CD4-positive, CD25-positive, alpha-beta regulatory T cell (primary cell): ENCODE measurements around the gene KLHDC8A. TPM values are rescaled to one million over a fixed set of nuclear protein-coding genes. Genes with fewer than 3 reads are reported as not detected.
A peak's percentile ranks its signal among the peaks of the same experiment; 100 is the strongest.

Experiments used
- ATAC-seq, 2 donors: fragments of 150-1000 bp; cut with Tn5 transposase; one replicate each; pipeline ENCODE4 v1.10.0; 2021; ENCODE audit warnings: low read depth in 2 of 2, moderate number of reproducible peaks in 2 of 2, moderate library complexity in 1 of 2
- DNase-seq, 3 donors: peaks; one replicate each; pipeline versions ENCODE4 v3.0.0 to v3.0.0-alpha.2; 2012 to 2022; ENCODE audit warnings: mixed read lengths in 1 of 3
- H3K27ac ChIP-seq: one replicate; pipeline ENCODE4 v1.7.0; 2013; ENCODE audit warnings: mild to moderate bottlenecking, low read length; ENCODE audit not compliant: insufficient read depth, poor library complexity, severe bottlenecking
- H3K27me3 ChIP-seq: one replicate; pipeline ENCODE4 v1.7.0; 2013; ENCODE audit warnings: low read length; ENCODE audit not compliant: control insufficient read depth, insufficient read depth
- H3K36me3 ChIP-seq: one replicate; pipeline ENCODE4 v1.7.0; 2013; ENCODE audit warnings: mild to moderate bottlenecking, low read length, moderate library complexity; ENCODE audit not compliant: control insufficient read depth, insufficient read depth
- H3K4me1 ChIP-seq: 2 replicates; pipeline ENCODE4 v1.7.0; 2013; ENCODE audit warnings: mild to moderate bottlenecking, low read length; ENCODE audit not compliant: insufficient read depth, control insufficient read depth, poor library complexity, severe bottlenecking
- H3K4me3 ChIP-seq: one replicate; pipeline ENCODE4 v1.7.0; 2013; ENCODE audit warnings: low read depth, mild to moderate bottlenecking, low read length, moderate library complexity
- H3K9me3 ChIP-seq, 2 experiments: 1 replicate in 1 of 2; 2 replicates in 1 of 2; pipeline ENCODE4 v1.7.0; 2013; ENCODE audit warnings: low read length in 2 of 2, mild to moderate bottlenecking in 1 of 2, moderate library complexity in 1 of 2; ENCODE audit not compliant: control insufficient read depth in 2 of 2
- H3K27ac Mint-ChIP-seq, 3 donors: one replicate each; pipeline ENCODE4 v1.8.0; 2020 to 2022; ENCODE audit warnings: mild to moderate bottlenecking in 3 of 3, mixed read lengths in 3 of 3, moderate library complexity in 2 of 3
- H3K27me3 Mint-ChIP-seq: one replicate; pipeline ENCODE4 v1.8.0; 2022; ENCODE audit warnings: mild to moderate bottlenecking, mixed read lengths
- H3K36me3 Mint-ChIP-seq: one replicate; pipeline ENCODE4 v1.8.0; 2020; ENCODE audit warnings: mixed read lengths
- H3K4me1 Mint-ChIP-seq, 4 donors: one replicate each; pipeline ENCODE4 v1.8.0; 2020 to 2022; ENCODE audit warnings: mixed read lengths in 4 of 4, mild to moderate bottlenecking in 1 of 4
- H3K4me3 Mint-ChIP-seq, 4 donors: one replicate each; pipeline ENCODE4 v1.8.0; 2020 to 2022; ENCODE audit warnings: mild to moderate bottlenecking in 4 of 4, mixed read lengths in 4 of 4, moderate library complexity in 3 of 4
- H3K9me3 Mint-ChIP-seq, 7 donors: one replicate each; pipeline ENCODE4 v1.8.0; 2020 to 2022; ENCODE audit warnings: mixed read lengths in 7 of 7, mild to moderate bottlenecking in 3 of 7, moderate library complexity in 2 of 7
- polyA plus RNA-seq, 4 donors: library from polyadenylated mRNA; unstranded; fragments of 300-500 nt; fragmentation: Illumina TruSeq; gene quantifications; one replicate each; pipeline ENCODE4 v1.2.3, GENCODE V29; 2021
- total RNA-seq: library from RNA; stranded (reverse); gene quantifications from one replicate; pipeline ENCODE4 v1.2.3, GENCODE V29; 2022

Gene KLHDC8A
- total and polyA plus RNA-seq, 5 donors from 2014 or later: 0.06 TPM; not detected in 4

DNA sequence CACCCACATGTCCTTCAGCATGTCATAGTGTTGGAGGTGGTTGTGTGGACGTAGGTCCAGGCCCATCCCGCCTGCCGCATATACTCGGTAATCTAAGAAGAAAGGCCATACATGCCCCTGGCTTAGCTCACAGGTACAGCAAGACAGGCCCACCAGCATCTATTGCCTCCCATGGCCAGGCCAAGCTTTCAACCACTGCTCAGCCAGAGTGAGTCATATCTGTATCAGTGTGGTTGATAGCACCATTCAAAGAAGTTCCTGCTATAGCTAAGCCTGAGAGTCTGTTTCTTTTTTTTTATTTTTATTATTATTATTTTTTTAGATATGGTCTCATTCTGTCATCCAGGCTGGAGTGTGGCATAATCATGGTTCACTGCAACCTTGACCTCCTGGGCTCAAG, 17.0 kb downstream of the KLHDC8A start:
- Histone ChIP-seq H3K4me3 (no peak overlapping the region), H3K9me3 (no peaks in the 10 kb centered on the region), H3K36me3 (no peaks in the 10 kb centered on the region), H3K4me1 (peaks cover 15% of the 10 kb centered on the region), H3K27ac (no peak overlapping the region), H3K27me3 (peaks cover 11% of the 10 kb centered on the region)
- no peaks in the 10 kb centered on the region for H3K36me3 Mint-ChIP-seq
- peaks cover 0 to 1% (median 0%) of the 10 kb centered on the region in 7 donors for H3K9me3 Mint-ChIP-seq
- H3K4me1 Mint-ChIP-seq: peaks cover 0 to 13% (median 3%) of the 10 kb centered on the region in 4 donors
- peak; percentile 25 to 32 for ATAC-seq
- H3K27ac Mint-ChIP-seq: no peak overlapping the region
- peak in 1 of 3 donors; percentile 51 for DNase-seq
- peaks cover 44% of the 10 kb centered on the region for H3K27me3 Mint-ChIP-seq
- H3K4me3 Mint-ChIP-seq: no peak overlapping the region

DNA sequence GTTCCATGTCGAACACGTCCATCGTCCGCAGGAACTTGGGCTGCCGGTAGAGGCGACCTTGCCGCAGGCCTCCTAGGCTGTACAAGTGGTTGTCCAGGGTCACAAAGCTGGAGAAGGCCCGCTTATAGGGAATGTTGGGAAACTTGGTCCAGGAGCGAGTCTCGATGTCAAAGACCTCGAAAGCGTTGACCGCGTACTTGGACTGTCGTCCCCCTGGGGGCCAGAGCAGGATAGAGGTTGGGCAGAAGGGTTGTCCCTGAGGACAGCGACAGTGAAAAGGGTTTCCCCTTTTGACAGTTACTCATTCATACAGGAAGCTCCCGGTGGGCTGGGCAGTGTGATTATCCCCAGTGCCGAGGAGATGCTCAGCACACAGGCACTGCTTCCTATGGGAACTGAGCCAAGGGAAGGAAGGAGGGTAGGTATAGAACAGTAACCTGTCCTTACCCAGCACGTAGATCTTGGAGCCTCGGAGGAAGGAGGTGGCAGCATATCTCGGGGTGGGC, 17.5 kb downstream of the KLHDC8A start:
- peaks cover 40% of the 10 kb centered on the region for H3K27me3 Mint-ChIP-seq

DNA sequence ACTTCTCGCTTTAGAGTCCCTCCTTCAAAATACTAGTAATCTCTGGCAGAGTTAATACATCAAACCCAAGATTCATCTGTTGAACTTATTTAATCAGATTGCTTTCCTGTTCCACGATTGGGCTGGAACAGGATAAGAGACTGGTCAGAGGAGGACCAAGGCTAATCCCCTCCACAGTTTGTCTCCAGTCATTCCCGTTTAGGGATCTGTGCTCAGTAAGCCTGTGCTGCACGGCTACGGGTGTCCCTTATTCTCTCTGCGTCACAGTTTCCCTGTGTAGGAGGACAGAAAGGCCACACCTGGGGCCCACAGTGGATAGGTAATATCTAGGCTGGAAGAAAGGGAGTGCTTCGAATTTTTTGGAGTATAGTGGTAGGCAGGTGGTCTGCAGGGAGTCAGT, 18.7 kb downstream of the KLHDC8A start:
- DNase-seq (no peak), ATAC-seq (no peak)
- Histone ChIP-seq H3K36me3 (no peaks in the 10 kb centered on the region), H3K4me1 (no peaks in the 10 kb centered on the region), H3K27ac (no peak overlapping the region), H3K4me3 (no peak overlapping the region), H3K9me3 (no peaks in the 10 kb centered on the region), H3K27me3 (peaks cover 7% of the 10 kb centered on the region)
- Mint-ChIP-seq H3K27ac (no peak overlapping the region), H3K36me3 (no peaks in the 10 kb centered on the region), H3K4me1 (peaks cover 0 to 7% (median 0%) of the 10 kb centered on the region in 4 donors), H3K4me3 (no peak overlapping the region), H3K9me3 (no peaks in the 10 kb centered on the region), H3K27me3 (peaks cover 42% of the 10 kb centered on the region)

More for the DNA sequence above, 17.5 kb downstream of the KLHDC8A start:
- Mint-ChIP-seq H3K9me3 (no peaks in the 10 kb centered on the region), H3K27ac (no peak overlapping the region), H3K4me3 (no peak overlapping the region), H3K36me3 (no peaks in the 10 kb centered on the region), H3K4me1 (peaks cover 0 to 9% (median under 1%) of the 10 kb centered on the region in 4 donors)
- H3K4me1 ChIP-seq: peaks cover 11% of the 10 kb centered on the region
- no peak overlapping the region for H3K4me3 ChIP-seq
- DNase-seq: no peak
- H3K27me3 ChIP-seq: peaks cover 7% of the 10 kb centered on the region
- no peaks in the 10 kb centered on the region for H3K36me3 ChIP-seq
- no peak overlapping the region for H3K27ac ChIP-seq
- no peaks in the 10 kb centered on the region for H3K9me3 ChIP-seq
- ATAC-seq: no peak

DNA sequence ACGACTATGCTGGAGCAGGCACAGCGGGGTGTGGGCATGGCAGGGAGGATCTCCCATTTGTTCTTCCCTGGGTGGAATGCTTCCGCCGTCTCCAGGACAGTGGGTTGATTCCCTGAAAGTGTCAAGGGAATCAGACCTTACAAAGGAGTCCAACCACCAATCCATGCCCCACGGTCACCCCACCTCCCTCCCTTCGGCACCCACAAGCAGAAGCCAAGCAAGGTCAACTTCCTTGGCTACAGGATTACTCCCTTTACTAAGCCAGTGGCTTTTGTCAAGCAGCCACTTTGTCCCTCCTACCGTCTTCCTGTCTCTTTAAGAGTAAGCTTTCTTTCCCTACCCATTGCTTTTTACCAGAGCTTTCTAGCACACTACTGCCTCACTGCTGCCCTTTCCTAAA, 19.2 kb downstream of the KLHDC8A start:
- Mint-ChIP-seq H3K27me3 (peaks cover 37% of the 10 kb centered on the region), H3K9me3 (no peaks in the 10 kb centered on the region), H3K4me3 (no peak overlapping the region), H3K27ac (peak overlapping the region in 1 of 3 donors; percentile 7), H3K4me1 (peaks cover 0 to 3% (median 0%) of the 10 kb centered on the region in 4 donors), H3K36me3 (no peaks in the 10 kb centered on the region)
- DNase-seq: no peak
- Histone ChIP-seq H3K27ac (no peak overlapping the region), H3K9me3 (no peaks in the 10 kb centered on the region), H3K36me3 (no peaks in the 10 kb centered on the region), H3K4me1 (no peaks in the 10 kb centered on the region), H3K27me3 (peaks cover 3% of the 10 kb centered on the region), H3K4me3 (no peak overlapping the region)
- no peak for ATAC-seq

GRCh38 chr1:205335692-205336091, 21.0 kb downstream of the KLHDC8A start:
- peak; percentile 82 for ATAC-seq
- no peaks in the 10 kb centered on the region for H3K36me3 ChIP-seq
- H3K4me3 ChIP-seq: no peak overlapping the region
- Mint-ChIP-seq H3K9me3 (no peaks in the 10 kb centered on the region), H3K4me3 (no peak overlapping the region), H3K27ac (no peak overlapping the region), H3K27me3 (peaks cover 22% of the 10 kb centered on the region), H3K36me3 (no peaks in the 10 kb centered on the region), H3K4me1 (peaks cover 0 to 2% (median 0%) of the 10 kb centered on the region in 4 donors)
- peak; percentile 59 to 81 (median 71) for DNase-seq
- no peak overlapping the region for H3K27ac ChIP-seq
- H3K27me3 ChIP-seq: peaks cover 2% of the 10 kb centered on the region
- no peaks in the 10 kb centered on the region for H3K4me1 ChIP-seq
- no peaks in the 10 kb centered on the region for H3K9me3 ChIP-seq

DNA sequence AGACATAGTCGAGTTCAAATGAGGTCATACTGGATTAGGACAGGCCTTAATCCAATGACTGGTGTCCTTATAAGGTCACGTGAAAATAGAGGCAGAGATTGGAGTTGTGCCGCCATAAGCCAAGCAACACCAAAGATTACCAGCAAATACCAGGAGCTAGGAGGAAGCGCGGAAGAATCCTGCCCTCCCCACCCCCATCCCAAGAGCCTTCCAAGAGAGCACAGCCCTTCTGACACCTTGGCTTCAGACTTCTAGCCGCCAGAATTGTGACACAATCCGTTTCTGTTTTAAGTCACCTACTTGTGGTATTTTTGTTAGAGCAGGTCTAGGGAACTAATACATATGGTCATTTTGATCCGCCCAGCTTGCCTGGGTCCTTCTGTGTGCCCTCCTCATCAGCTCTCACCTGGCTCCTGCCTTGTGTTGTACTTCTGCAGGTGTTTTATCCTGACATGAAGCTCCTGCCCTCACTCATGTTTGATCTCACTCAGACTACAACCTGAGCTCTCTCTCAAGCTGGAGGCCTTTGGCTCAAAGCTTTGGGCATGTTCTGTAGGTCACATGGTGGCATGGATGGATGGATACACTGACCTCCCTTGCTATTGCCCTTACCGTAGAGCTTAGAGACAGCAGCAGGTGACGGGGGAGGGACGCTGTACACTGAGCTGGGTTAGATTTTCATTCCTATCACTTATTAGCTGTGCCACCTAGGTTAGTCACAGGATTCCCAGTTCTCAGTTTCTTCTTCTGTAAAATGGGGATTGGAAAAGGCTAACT, 24.5 kb downstream of the KLHDC8A start:
- Mint-ChIP-seq H3K4me1 (peaks cover 0 to 2% (median 1%) of the 10 kb centered on the region in 4 donors), H3K36me3 (peaks cover 3% of the 10 kb centered on the region), H3K27ac (no peak overlapping the region), H3K4me3 (no peak overlapping the region), H3K9me3 (no peaks in the 10 kb centered on the region), H3K27me3 (peaks cover 17% of the 10 kb centered on the region)
- no peaks in the 10 kb centered on the region for H3K27me3 ChIP-seq
- no peak for DNase-seq
- H3K27ac ChIP-seq: no peak overlapping the region
- H3K4me1 ChIP-seq: no peaks in the 10 kb centered on the region
- H3K4me3 ChIP-seq: no peak overlapping the region
- H3K9me3 ChIP-seq: no peaks in the 10 kb centered on the region
- H3K36me3 ChIP-seq: no peaks in the 10 kb centered on the region
- no peak for ATAC-seq

DNA sequence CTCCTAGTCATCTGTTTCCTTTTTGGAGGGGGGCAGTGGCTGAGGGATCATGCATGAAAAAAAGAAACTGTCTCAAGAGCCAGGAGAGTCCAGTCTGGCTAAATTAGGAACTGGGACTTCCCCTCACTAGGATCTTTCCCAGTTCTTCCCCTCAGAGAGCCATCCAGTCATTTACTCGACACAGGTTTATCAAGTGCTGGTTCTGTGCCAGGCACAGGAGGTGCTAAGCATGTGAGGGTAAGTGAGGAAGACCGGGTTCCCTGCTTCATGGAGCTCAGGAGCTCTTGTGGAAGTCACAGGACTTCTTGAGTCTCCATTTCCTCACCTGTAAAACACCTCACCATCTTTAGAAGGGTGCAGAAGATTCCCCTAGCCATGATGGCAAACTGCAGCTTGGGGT, 26.6 kb downstream of the KLHDC8A start:
- Histone ChIP-seq H3K36me3 (no peaks in the 10 kb centered on the region), H3K9me3 (no peaks in the 10 kb centered on the region), H3K4me1 (peaks cover 3% of the 10 kb centered on the region), H3K27me3 (no peaks in the 10 kb centered on the region), H3K4me3 (no peak overlapping the region), H3K27ac (no peak overlapping the region)
- Mint-ChIP-seq H3K9me3 (no peaks in the 10 kb centered on the region), H3K36me3 (peaks cover 3% of the 10 kb centered on the region), H3K4me1 (peaks cover 0 to 9% (median 7%) of the 10 kb centered on the region in 4 donors), H3K27ac (no peak overlapping the region), H3K27me3 (peaks cover 11% of the 10 kb centered on the region), H3K4me3 (no peak overlapping the region)
- ATAC-seq (no peak), DNase-seq (no peak)

DNA sequence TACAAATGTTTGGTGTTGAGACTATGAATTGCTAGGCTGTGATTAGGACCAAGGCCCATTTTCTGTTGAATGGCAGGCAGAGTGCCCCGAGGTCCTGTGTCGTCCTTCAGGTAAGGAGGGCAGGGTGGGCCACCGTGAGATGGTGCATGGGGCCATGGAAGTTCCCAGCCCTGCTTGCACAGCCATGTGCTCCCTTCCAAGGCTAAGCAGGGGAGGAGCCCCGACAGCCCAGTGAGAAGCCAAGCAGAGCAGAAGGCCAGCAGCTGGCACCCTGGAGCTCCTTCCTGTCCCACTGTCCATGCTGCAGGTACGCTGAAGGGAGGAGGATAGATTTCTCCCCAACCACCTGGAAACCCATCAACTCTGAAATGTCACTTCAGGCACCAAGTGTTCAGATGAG, 27.0 kb downstream of the KLHDC8A start:
- Histone ChIP-seq H3K4me3 (no peak overlapping the region), H3K27me3 (no peaks in the 10 kb centered on the region), H3K4me1 (peaks cover 7% of the 10 kb centered on the region), H3K36me3 (no peaks in the 10 kb centered on the region), H3K9me3 (no peaks in the 10 kb centered on the region), H3K27ac (no peak overlapping the region)
- DNase-seq: no peak
- H3K27ac Mint-ChIP-seq: no peak overlapping the region
- no peaks in the 10 kb centered on the region for H3K9me3 Mint-ChIP-seq
- H3K27me3 Mint-ChIP-seq: peaks cover 11% of the 10 kb centered on the region
- peaks cover 0 to 13% (median 8%) of the 10 kb centered on the region in 4 donors for H3K4me1 Mint-ChIP-seq
- H3K4me3 Mint-ChIP-seq: no peak overlapping the region
- peaks cover 3% of the 10 kb centered on the region for H3K36me3 Mint-ChIP-seq
- no peak for ATAC-seq
